Stimulated activated CD8-positive, alpha-beta memory T cell treated with anti-CD3 and anti-CD28 coated beads, Interleukin-2, amount 100 ng/mL, for 48 hours (primary cell): ENCODE results near the gene PRDM11.
A peak's percentile ranks its signal among the peaks of the same experiment; 100 is the strongest.

ENCODE experiments used
- DNase-seq, 2 donors: peaks; one replicate each; pipeline ENCODE4 v3.0.0-alpha.2; 2020; ENCODE audit warnings: low read depth in 2 of 2

PRDM11 gene

GRCh38 chr11:45260071-45260470, 113.6 kb downstream of the PRDM11 start:
- no peak for DNase-seq

DNA sequence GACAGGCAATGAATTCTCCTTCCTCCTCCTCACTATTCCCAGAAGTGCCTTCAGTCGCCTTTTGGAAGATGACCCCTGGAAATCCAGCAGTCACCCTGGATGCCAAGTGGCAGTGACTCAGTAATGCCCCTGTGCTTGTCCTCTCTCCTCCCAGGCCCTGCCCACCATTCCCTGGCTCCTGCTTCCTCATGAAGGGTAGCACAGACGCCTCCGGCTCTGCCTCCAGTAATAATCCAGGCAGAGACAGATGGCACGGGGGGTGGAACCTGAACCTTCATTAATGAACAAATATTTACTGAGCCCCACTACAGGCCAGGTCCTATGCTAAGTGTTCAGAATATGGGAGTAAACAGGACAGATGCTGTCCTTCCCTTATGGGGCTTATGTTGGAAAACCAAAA, 116.5 kb downstream of the PRDM11 start:
- no peak for DNase-seq

DNA sequence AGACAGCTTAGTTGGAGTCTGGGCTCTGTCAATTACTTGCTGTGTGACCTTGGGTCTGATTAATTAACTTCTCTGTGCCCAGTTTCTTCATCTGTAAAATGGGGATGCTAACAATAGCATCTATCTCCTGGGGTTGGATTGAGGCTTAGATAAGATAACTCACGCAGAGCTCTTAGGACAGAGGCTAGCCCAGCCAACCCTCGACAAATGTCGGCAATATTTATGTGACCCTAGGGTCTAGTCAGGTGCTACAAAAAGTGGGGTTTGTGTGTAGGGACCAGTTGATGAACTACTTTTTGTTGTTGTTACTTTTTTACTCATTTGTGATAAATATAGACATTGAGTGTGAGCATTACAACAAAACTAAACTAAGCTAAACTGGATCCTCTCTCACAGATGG, 117.3 kb downstream of the PRDM11 start:
- DNase-seq, result no peak

GRCh38 chr11:45264839-45265515, 118.5 kb downstream of the PRDM11 start:
- DNase-seq, result no peak

DNA sequence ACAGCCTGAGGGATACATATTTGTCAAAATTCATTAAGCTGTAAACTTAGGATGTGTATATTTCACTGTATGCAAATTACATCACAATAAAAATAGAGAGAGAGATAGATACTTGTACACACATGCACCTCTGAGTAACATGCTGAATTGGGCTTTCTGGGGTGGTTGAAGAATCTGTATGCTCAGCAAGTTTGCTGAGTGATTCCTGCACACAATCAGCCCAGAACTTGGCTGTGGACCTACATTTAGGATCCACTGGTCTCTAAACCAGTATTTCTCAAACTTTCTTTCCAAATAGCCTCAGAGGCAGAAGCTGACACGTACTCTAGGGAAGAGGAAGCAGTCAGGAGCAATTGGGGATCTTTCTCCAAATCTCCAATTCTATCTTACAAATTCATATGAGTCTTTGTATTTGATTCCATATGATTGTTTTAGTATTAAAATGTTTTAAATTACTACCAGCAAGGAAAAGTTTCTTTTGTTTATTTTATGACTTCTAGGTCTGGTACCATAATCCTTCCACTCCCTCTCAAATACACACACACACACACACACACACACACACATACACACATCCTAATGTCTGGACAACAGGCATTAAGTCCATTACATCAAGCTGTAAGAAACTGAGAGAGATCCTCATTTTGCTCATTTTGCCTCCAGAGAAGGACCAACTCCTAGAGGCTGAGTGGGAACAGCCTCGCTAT, 119.7 kb downstream of the PRDM11 start:
- no peak for DNase-seq

- DNase-seq, result no peak
Measured at GRCh38 chr11:45266676-45267020, 120.2 kb downstream of the PRDM11 start.

GRCh38 chr11:45267052-45267451, 120.6 kb downstream of the PRDM11 start:
- DNase-seq, result peak; percentile 14 to 24

GRCh38 chr11:45267652-45268299, 121.3 kb downstream of the PRDM11 start:
- DNase-seq, result no peak

GRCh38 chr11:45269678-45270077, 123.2 kb downstream of the PRDM11 start:
- no peak for DNase-seq

DNA sequence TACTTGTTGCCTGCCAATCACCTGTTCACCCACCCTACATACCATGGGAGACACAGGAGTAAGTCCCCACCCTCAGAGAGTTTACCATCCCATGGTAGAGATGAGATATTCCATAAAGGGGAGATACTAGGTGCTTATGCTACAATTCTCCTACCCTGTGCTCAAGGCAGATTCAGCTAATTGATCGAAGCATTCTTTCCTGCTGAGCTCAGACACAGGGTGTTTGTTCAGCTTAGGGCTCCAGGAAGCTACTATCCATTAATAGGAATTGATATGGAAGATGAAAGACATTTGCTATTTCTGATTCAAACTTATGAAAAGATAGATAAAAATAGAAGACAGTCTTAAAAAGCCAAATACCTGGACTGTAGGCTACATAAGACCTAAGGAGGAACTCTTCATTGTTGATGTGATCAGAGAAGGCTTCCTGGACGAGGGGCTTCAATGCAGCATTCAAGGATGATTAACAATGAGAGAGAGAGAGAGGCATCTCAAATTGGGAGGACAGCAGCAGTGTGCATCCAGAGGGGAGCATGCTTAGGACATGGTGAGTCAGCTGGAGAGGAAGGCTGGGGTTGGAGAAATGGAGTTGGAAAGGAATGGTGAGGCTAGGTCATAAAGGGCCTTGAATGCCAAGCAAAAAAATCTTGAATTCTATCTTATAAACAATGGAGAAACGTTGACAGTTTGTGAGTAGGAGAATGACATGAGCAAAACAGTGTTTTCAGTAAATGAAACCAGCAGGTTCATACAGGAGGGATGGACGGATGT, 124.7 kb downstream of the PRDM11 start:
- no peak for DNase-seq

DNA sequence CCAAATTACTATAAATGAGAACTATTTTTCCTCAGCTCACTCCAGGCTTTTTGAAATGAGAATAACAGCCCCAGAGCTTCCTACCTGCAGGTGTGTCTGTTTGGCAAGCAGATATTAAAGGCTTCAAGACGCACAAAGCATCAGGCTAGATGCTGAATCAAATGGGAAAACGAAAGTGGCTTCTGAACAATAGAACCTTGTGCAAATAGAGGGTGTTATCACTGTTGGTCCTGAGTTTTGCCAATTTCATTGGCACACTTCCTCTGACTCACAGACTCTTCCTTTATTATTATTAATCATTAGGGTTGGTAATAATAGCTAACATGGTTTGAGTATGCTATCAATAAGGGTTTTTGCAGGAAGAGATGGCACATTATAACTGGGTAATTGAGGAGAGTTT, 126.3 kb downstream of the PRDM11 start:
- no peak for DNase-seq

- DNase-seq, result no peak
Measured at GRCh38 chr11:45273509-45273908, 127.1 kb downstream of the PRDM11 start.

DNA sequence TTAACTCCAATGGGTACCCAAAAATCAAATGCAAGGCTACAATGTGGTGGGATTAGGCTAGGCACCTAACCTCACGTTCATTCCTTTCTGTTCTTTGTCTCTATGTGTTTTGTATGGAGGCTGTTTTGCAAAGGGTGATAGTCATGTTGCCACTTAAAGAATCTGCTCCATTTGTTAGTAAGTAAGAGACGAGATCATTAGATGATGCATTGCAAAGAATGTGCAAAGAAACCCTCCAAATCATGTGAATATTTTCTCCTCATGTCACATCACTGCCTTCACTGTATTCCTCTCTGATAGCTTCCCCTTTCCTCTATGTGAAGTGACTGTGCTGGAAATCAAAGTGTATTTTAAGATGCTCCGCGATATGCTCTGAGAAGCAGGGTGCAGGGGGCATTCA, 127.8 kb downstream of the PRDM11 start:
- DNase-seq, result no peak

- DNase-seq, result no peak
Measured at GRCh38 chr11:45275828-45276227, 129.4 kb downstream of the PRDM11 start.

DNA sequence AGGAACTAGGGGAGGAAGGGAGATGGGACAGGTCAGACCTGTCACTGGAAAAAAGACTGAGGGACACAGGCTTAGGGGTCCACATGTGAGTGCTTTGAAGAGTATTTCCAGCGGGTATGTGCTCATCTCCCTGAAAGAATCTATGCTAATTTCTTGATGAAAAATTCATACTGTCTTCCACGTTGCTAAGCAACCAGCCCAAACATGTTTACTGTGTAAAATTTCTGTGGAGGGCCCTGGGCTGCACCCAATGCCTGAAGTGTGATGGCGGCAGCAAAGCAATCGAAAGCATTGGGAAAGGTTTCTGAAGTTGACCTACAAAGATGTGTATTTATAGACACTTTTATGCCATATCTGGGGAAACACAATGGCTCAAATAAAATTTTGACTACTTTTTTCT, 132.3 kb downstream of the PRDM11 start:
- DNase-seq, result no peak

DNA sequence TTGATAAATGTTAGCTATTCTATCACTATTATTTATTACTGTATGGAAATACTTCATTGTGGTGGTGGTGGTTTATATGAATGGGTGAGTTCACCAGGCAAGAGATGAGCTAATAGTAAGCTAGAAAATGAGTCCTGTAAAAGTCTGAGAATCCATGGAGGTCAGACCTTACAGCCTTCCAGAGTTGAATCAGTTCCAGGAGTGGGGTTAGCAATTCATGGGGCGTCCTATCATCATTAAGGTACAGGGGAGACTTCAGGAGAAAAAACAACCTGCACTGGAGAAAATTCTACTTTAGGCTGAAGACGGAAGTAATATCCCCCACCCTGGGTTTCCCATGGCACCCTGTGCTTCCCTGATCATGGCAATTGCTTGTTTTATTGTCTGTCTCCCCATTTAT, 133.2 kb downstream of the PRDM11 start:
- no peak for DNase-seq

- DNase-seq, result no peak
Measured at GRCh38 chr11:45280449-45280848, 134.0 kb downstream of the PRDM11 start.

DNA sequence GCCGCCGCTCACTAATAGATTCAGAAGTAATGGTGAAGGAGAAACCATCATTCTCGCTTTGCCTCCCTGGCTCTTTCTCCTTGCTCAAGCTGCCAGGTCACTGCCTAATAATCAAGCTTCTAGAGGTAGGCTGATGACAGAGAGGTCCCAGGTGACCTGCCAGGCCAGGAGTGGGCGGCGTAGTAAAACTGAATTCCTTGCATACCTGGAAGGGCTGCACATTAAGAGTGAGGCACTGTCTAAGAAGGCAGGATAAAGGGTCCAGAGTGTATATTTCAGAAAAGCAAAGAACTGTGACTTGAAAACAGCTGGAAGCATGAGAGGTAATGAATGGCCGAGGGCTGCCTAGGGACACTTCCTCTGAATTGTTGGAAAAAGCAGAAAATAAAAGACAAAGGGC, 135.6 kb downstream of the PRDM11 start:
- no peak for DNase-seq
